H9 (cell line): ENCODE data around the gene ZMIZ1. TPM values are rescaled to one million over a fixed set of nuclear protein-coding genes. Genes with fewer than 3 reads are reported as not detected.

Source experiments
- DNase-seq: peaks from one replicate; pipeline ENCODE4 v3.0.0-alpha.2; 2017
- H2AFZ ChIP-seq: one replicate; pipeline ENCODE4 v1.6.1; 2013; ENCODE audit warnings: mild to moderate bottlenecking, low read length, control low read depth, moderate library complexity
- H2AK5ac ChIP-seq: 2 replicates; pipeline ENCODE4 v1.6.1; 2013; ENCODE audit warnings: low read length, control low read depth, mixed read lengths; ENCODE audit not compliant: insufficient read length
- H2BK120ac ChIP-seq: one replicate; pipeline ENCODE4 v1.6.1; 2013; ENCODE audit warnings: low read depth, mild to moderate bottlenecking, low read length, control low read depth, inconsistent platforms; ENCODE audit not compliant: poor library complexity, severe bottlenecking
- H2BK12ac ChIP-seq: 2 replicates; pipeline ENCODE4 v1.6.1; 2013; ENCODE audit warnings: low read length, control low read depth, mixed read lengths, low read depth; ENCODE audit not compliant: insufficient read length
- H2BK15ac ChIP-seq: 2 replicates; pipeline ENCODE4 v1.6.1; 2013; ENCODE audit warnings: low read depth, low read length, control low read depth
- H2BK20ac ChIP-seq: one replicate; pipeline ENCODE4 v1.6.1; 2013; ENCODE audit warnings: low read depth, mild to moderate bottlenecking, low read length, control low read depth, inconsistent platforms; ENCODE audit not compliant: poor library complexity, severe bottlenecking
- H2BK5ac ChIP-seq: 2 replicates; pipeline ENCODE4 v1.6.1; 2013; ENCODE audit warnings: low read length, control low read depth, mixed read lengths; ENCODE audit not compliant: insufficient read length
- H3K14ac ChIP-seq: 2 replicates; pipeline ENCODE4 v1.6.1; 2013; ENCODE audit warnings: low read length, control low read depth; ENCODE audit not compliant: insufficient read depth
- H3K18ac ChIP-seq: 2 replicates; pipeline ENCODE4 v1.6.1; 2013; ENCODE audit warnings: low read depth, mild to moderate bottlenecking, mixed read lengths, low read length, control low read depth; ENCODE audit not compliant: insufficient read length
- H3K23ac ChIP-seq: 2 replicates; pipeline ENCODE4 v1.6.1; 2013; ENCODE audit warnings: low read length, control low read depth, mixed read lengths, low read depth; ENCODE audit not compliant: insufficient read length
- H3K23me2 ChIP-seq: 2 replicates; pipeline ENCODE4 v1.6.1; 2013; ENCODE audit warnings: low read depth, mild to moderate bottlenecking, mixed read lengths, low read length, control low read depth; ENCODE audit not compliant: insufficient read length, poor library complexity, severe bottlenecking
- H3K27ac ChIP-seq: 2 replicates; pipeline ENCODE4 v1.5.1; 2013; ENCODE audit warnings: low read length, control low read depth, mixed read lengths, low read depth; ENCODE audit not compliant: insufficient read length
- H3K27me3 ChIP-seq: 2 replicates; pipeline ENCODE4 v1.6.1; 2013; ENCODE audit warnings: low read length, control low read depth, inconsistent platforms; ENCODE audit not compliant: insufficient read depth
- H3K4ac ChIP-seq: 2 replicates; pipeline ENCODE4 v1.6.1; 2013; ENCODE audit warnings: low read depth, mild to moderate bottlenecking, control low read depth, inconsistent platforms, low read length, moderate library complexity
- H3K4me1 ChIP-seq: 2 replicates; pipeline ENCODE4 v1.6.1; 2013; ENCODE audit warnings: low read length, control low read depth, inconsistent platforms; ENCODE audit not compliant: insufficient read depth
- H3K4me2 ChIP-seq: 2 replicates; pipeline ENCODE4 v1.6.1; 2013; ENCODE audit warnings: low read length, control low read depth, mixed read lengths; ENCODE audit not compliant: insufficient read length, insufficient read depth
- H3K56ac ChIP-seq: 2 replicates; pipeline ENCODE4 v1.6.1; 2013; ENCODE audit warnings: low read depth, mild to moderate bottlenecking, mixed read lengths, low read length, control low read depth; ENCODE audit not compliant: insufficient read length
- H3K79me1 ChIP-seq: 2 replicates; pipeline ENCODE4 v1.6.1; 2013; ENCODE audit warnings: low read depth, mild to moderate bottlenecking, moderate library complexity, low read length, control low read depth, inconsistent platforms; ENCODE audit not compliant: insufficient read depth, poor library complexity, severe bottlenecking
- H3K79me2 ChIP-seq: 2 replicates; pipeline ENCODE4 v1.6.1; 2013; ENCODE audit warnings: low read length, control low read depth, inconsistent platforms; ENCODE audit not compliant: insufficient read depth
- H3K9ac ChIP-seq: 2 replicates; pipeline ENCODE4 v1.6.1; 2013; ENCODE audit warnings: low read length, control low read depth, mixed read lengths; ENCODE audit not compliant: insufficient read length; ENCODE audit errors: extremely low read depth
- H3K9me3 ChIP-seq: one replicate; pipeline ENCODE4 v1.6.1; 2013; ENCODE audit warnings: low read depth, low read length, inconsistent platforms; ENCODE audit not compliant: control insufficient read depth
- H3T11ph ChIP-seq: one replicate; pipeline ENCODE4 v1.6.1; 2013; ENCODE audit warnings: mild to moderate bottlenecking, low read length, control low read depth, inconsistent platforms
- H4K20me1 ChIP-seq: one replicate; pipeline ENCODE4 v1.6.1; 2013; ENCODE audit not compliant: control insufficient read depth, insufficient read length, insufficient read depth
- H4K5ac ChIP-seq: 2 replicates; pipeline ENCODE4 v1.6.1; 2013; ENCODE audit warnings: low read depth, mild to moderate bottlenecking, mixed read lengths, low read length, control low read depth; ENCODE audit not compliant: insufficient read length
- H4K8ac ChIP-seq: replicated peaks from 2 replicates; pipeline ENCODE4 v1.6.1; 2013; ENCODE audit warnings: low read length, control low read depth, mixed read lengths, low read depth; ENCODE audit not compliant: insufficient read length
- H4K91ac ChIP-seq: 2 replicates; pipeline ENCODE4 v1.6.1; 2013; ENCODE audit warnings: low read depth, mild to moderate bottlenecking, moderate library complexity, mixed read lengths, low read length, control low read depth; ENCODE audit not compliant: insufficient read length
- H3K27ac Mint-ChIP-seq, 3 experiments: 2 replicates in 2 of 3; 3 replicates in 1 of 3; pipeline ENCODE4 v1.8.0; 2020 to 2021; ENCODE audit warnings: mixed read lengths in 3 of 3, mild to moderate bottlenecking in 1 of 3, moderate library complexity in 1 of 3
- H3K27me3 Mint-ChIP-seq: 2 replicates; pipeline ENCODE4 v1.8.0; 2021; ENCODE audit warnings: low read depth, mild to moderate bottlenecking, moderate library complexity, mixed read lengths
- H3K36me3 Mint-ChIP-seq, 3 experiments: 2 replicates in 2 of 3; 3 replicates in 1 of 3; pipeline ENCODE4 v1.8.0; 2020 to 2021; ENCODE audit warnings: low read depth in 3 of 3, mixed read lengths in 3 of 3; ENCODE audit not compliant: insufficient read depth in 1 of 3
- H3K4me1 Mint-ChIP-seq, 2 experiments: 2 replicates each; pipeline ENCODE4 v1.8.0; 2020; ENCODE audit warnings: mixed read lengths in 2 of 2
- H3K4me3 Mint-ChIP-seq, 2 experiments: 2 replicates in 1 of 2; 3 replicates in 1 of 2; pipeline ENCODE4 v1.8.0; 2020 to 2021; ENCODE audit warnings: mild to moderate bottlenecking in 2 of 2, mixed read lengths in 2 of 2, moderate library complexity in 1 of 2
- H3K9me3 Mint-ChIP-seq, 2 experiments: 2 replicates in 1 of 2; 3 replicates in 1 of 2; pipeline ENCODE4 v1.8.0; 2020; ENCODE audit warnings: mild to moderate bottlenecking in 2 of 2, mixed read lengths in 2 of 2, moderate library complexity in 1 of 2
- WGBS: extraction: QIAGEN DNeasy Blood & Tissue Kit; methylation state at CpG from one replicate; pipeline ENCODE4 v1.1.7; 2013; ENCODE audit warnings: missing lambda C conversion rate, low lambda C conversion rate, mixed read lengths; ENCODE audit not compliant: insufficient read length; ENCODE audit errors: extremely low coverage; 5-methylcytosine and 5-hydroxymethylcytosine counted together
- total RNA-seq: library from RNA; stranded (reverse); gene quantifications from 2 replicates; pipeline ENCODE4 v1.2.1, GENCODE V29; 2021
- TF ChIP-seq, protein P1 (sequence below): fragments of 200-600 bp; sonication (generic); conservative IDR thresholded peaks from 3 replicates; pipeline ENCODE4 v1.8.0; 2021; ENCODE audit warnings: antibody characterized with exemption, mild to moderate bottlenecking

The ZMIZ1 gene
- total RNA-seq, 1 experiment from 2014 or later: 36.9 TPM

DNA sequence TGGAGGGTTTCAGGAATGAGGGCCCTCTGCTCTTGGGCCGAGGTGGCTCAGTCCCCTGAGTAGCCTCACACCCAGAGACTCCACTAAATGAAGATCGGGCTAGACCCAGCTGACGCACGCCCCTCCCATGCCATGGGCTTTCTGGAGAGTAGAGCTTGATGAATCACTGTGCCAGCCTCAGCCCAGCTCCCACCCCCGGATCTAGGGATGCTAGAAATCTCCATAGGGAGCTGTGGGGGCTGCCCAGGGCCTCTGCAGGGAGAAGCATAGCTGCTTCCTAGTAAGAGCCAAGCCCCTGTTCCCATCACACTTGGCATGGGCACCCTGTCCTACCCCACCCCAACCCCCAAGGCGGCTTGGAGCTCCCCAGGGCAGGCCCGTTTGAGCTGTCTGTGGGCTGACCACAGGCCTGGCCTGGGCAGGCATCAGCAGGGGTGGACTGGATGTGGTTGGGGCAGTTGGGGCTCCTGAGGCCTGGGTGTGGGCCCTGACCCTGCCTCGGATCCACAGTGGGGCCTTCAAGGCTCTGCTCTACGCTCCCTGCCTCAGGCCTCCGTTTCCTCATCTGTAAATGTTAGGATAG lies 121.2 kb downstream of the ZMIZ1 start:
- Histone ChIP-seq H2AFZ (no peak overlapping the region), H3K4ac (no peak overlapping the region), H2BK5ac (no peak overlapping the region), H4K8ac (no peak overlapping the region), H2BK20ac (no peak overlapping the region), H3K4me1 (peaks cover 2% of the 10 kb centered on the region; the same call in 1 of the 2 replicates), H2AK5ac (no peak overlapping the region), H3K4me2 (no peak overlapping the region), H4K91ac (no peak overlapping the region), H3K27ac (no peak overlapping the region), H3K14ac (no peak overlapping the region), H3K18ac (no peak overlapping the region), H3K9me3 (no peaks in the 10 kb centered on the region), H3K79me2 (no peaks in the 10 kb centered on the region), H3T11ph (no peak overlapping the region), H3K23ac (no peak overlapping the region), H2BK15ac (no peak overlapping the region), H2BK120ac (no peak overlapping the region), H4K5ac (no peak overlapping the region), H2BK12ac (no peak overlapping the region), H3K56ac (no peak overlapping the region), H3K9ac (no peak overlapping the region), H3K27me3 (no peaks in the 10 kb centered on the region), H3K79me1 (no peaks in the 10 kb centered on the region), H4K20me1 (no peaks in the 10 kb centered on the region), H3K23me2 (no peaks in the 10 kb centered on the region)
- TF ChIP-seq, protein P1, sequence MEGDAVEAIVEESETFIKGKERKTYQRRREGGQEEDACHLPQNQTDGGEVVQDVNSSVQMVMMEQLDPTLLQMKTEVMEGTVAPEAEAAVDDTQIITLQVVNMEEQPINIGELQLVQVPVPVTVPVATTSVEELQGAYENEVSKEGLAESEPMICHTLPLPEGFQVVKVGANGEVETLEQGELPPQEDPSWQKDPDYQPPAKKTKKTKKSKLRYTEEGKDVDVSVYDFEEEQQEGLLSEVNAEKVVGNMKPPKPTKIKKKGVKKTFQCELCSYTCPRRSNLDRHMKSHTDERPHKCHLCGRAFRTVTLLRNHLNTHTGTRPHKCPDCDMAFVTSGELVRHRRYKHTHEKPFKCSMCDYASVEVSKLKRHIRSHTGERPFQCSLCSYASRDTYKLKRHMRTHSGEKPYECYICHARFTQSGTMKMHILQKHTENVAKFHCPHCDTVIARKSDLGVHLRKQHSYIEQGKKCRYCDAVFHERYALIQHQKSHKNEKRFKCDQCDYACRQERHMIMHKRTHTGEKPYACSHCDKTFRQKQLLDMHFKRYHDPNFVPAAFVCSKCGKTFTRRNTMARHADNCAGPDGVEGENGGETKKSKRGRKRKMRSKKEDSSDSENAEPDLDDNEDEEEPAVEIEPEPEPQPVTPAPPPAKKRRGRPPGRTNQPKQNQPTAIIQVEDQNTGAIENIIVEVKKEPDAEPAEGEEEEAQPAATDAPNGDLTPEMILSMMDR: no peak
- WGBS: no CpG with 5 or more reads among the region's 10 CpGs
- no peak for DNase-seq
- Mint-ChIP-seq H3K4me3 (no peak overlapping the region; a peak in 1 of 5 replicates), H3K9me3 (no peaks in the 10 kb centered on the region), H3K36me3 (peaks cover 2 to 7% (median 4%) of the 10 kb centered on the region in 3 experiments; a peak in 6 of 7 replicates), H3K27ac (peak overlapping the region in 1 of 3 experiments; percentile 59; a peak in 1 of 7 replicates), H3K4me1 (peaks cover 27 to 48% of the 10 kb centered on the region in 2 experiments), H3K27me3 (no peaks in the 10 kb centered on the region; the same call in 1 of the 2 replicates)
